ENCODE results near the gene AIP.

GRCh38 chr11:67507242-67507863 lies 24.5 kb downstream of the AIP start:
- TF ChIP-seq ZNF629 (tag by site-specific recombination; IDR thresholded peaks at IDR 0.05) (no peak), ZSCAN5A (tag by site-specific recombination; IDR thresholded peaks at IDR 0.05) (no peak; the same call in 1 of the 2 replicates), ZBTB26 (tag by site-specific recombination; optimal IDR thresholded peaks at IDR 0.05) (no peak), REST (tag by site-specific recombination; IDR thresholded peaks at IDR 0.05) (no peak), SALL2 (tag by site-specific recombination; IDR thresholded peaks at IDR 0.05; ENCODE audit: borderline replicate concordance) (no peak), CTCF (tag by site-specific recombination; IDR thresholded peaks at IDR 0.05) (no peak), ZNF768 (tag by site-specific recombination; IDR thresholded peaks at IDR 0.05) (no peak), TCF7L2 (IDR thresholded peaks at IDR 0.05; ENCODE audit: borderline replicate concordance, low read depth, low read length) (no peak), ZNF350 (tag by site-specific recombination; IDR thresholded peaks at IDR 0.05) (no peak), ZNF114 (tag by site-specific recombination; IDR thresholded peaks at IDR 0.05) (no peak), ZNF37A (tag by site-specific recombination; IDR thresholded peaks at IDR 0.05) (no peak), ZXDB (tag by site-specific recombination; IDR thresholded peaks at IDR 0.05) (no peak), ZNF366 (tag by site-specific recombination; conservative IDR thresholded peaks at IDR 0.05) (no peak)

All from HEK293 (cell line).